IMR-90 (cell line): ENCODE results near the gene RFX6. TPM values are rescaled to one million over a fixed set of nuclear protein-coding genes. Genes with fewer than 3 reads are reported as not detected.

Experiments used
- ATAC-seq: fragments of 200-7000 bp; cut with Tn5 transposase; 2 replicates; pipeline ENCODE4 v1.9.1; 2020; ENCODE audit warnings: low read depth, mild to moderate bottlenecking, moderate library complexity
- BruUV-seq: library from RNA; stranded (reverse); fragments of 400-500 nt; replicated peaks from 2 replicates; lab custom pipeline; 2021; lab: Mats Ljungman, UMichigan
- CTCF ChIA-PET: fragments of 300-600 bp; formaldehyde crosslinking; extraction: SDS; loops from one replicate; lab custom pipeline; 2021; ENCODE audit warnings: antibody characterized with exemption; lab: Yijun Ruan, JAX
- POLR2A ChIA-PET: fragments of 300-600 bp; sonication (Branson Sonifier 250); formaldehyde crosslinking; loops from one replicate; lab custom pipeline; 2022; ENCODE audit warnings: antibody characterized with exemption; ENCODE audit not compliant: unreplicated experiment; lab: Charles Lee
- DNase-seq: peaks from one replicate; pipeline ENCODE4 v3.0.0; 2013
- H2AFZ ChIP-seq: replicated peaks from 2 replicates; pipeline ENCODE3; 2013; ENCODE audit warnings: low read length, mild to moderate bottlenecking; ENCODE audit not compliant: poor library complexity
- H2AK5ac ChIP-seq: 2 replicates; pipeline ENCODE4 v1.6.1; 2013; ENCODE audit warnings: low read depth, low read length, inconsistent platforms
- H2AK9ac ChIP-seq: replicated peaks from 2 replicates; pipeline ENCODE3; 2013; ENCODE audit warnings: mild to moderate bottlenecking, low read depth, low read length, moderate library complexity; ENCODE audit not compliant: poor library complexity
- H2BK120ac ChIP-seq: 2 replicates; pipeline ENCODE4 v1.6.1; 2013; ENCODE audit warnings: low read depth, low read length, inconsistent platforms
- H2BK15ac ChIP-seq: 3 replicates; pipeline ENCODE4 v1.6.1; 2013; ENCODE audit warnings: low read depth, low read length, inconsistent platforms
- H2BK20ac ChIP-seq: 2 replicates; pipeline ENCODE4 v1.6.1; 2013; ENCODE audit warnings: low read depth, mild to moderate bottlenecking, inconsistent platforms, low read length, moderate library complexity
- H2BK5ac ChIP-seq: 2 replicates; pipeline ENCODE4 v1.6.1; 2013; ENCODE audit warnings: mild to moderate bottlenecking, low read depth, low read length, inconsistent platforms; ENCODE audit not compliant: poor library complexity, severe bottlenecking
- H3K14ac ChIP-seq: replicated peaks from 2 replicates; pipeline ENCODE4 v1.6.1; 2013; ENCODE audit warnings: low read depth, low read length, inconsistent platforms
- H3K18ac ChIP-seq: 2 replicates; pipeline ENCODE4 v1.6.1; 2013; ENCODE audit warnings: low read depth, low read length, control low read depth
- H3K23ac ChIP-seq: 2 replicates; pipeline ENCODE4 v1.6.1; 2013; ENCODE audit warnings: low read depth, low read length, inconsistent platforms
- H3K27ac ChIP-seq: 2 replicates; pipeline ENCODE4 v1.5.1; 2013; ENCODE audit warnings: mild to moderate bottlenecking, control low read depth, low read length; ENCODE audit not compliant: insufficient read depth
- H3K27me3 ChIP-seq: 2 replicates; pipeline ENCODE4 v1.6.1; 2013; ENCODE audit warnings: low read length; ENCODE audit not compliant: control insufficient read depth, insufficient read depth
- H3K36me3 ChIP-seq: 2 replicates; pipeline ENCODE4 v1.6.1; 2013; ENCODE audit warnings: low read length, mixed read lengths; ENCODE audit not compliant: control insufficient read depth, insufficient read depth
- H3K4ac ChIP-seq: 2 replicates; pipeline ENCODE4 v1.6.1; 2013; ENCODE audit warnings: low read depth, low read length, inconsistent platforms
- H3K4me1 ChIP-seq: 2 replicates; pipeline ENCODE4 v1.6.1; 2013; ENCODE audit warnings: low read length, mixed read lengths; ENCODE audit not compliant: control insufficient read depth, insufficient read depth
- H3K4me2 ChIP-seq: 2 replicates; pipeline ENCODE4 v1.6.1; 2013; ENCODE audit warnings: low read depth, mild to moderate bottlenecking, control low read depth, low read length, moderate library complexity
- H3K4me3 ChIP-seq: 2 replicates; pipeline ENCODE4 v1.5.1; 2013; ENCODE audit warnings: low read depth, mild to moderate bottlenecking, control low read depth, low read length, moderate library complexity; ENCODE audit not compliant: insufficient read depth
- H3K56ac ChIP-seq: 2 replicates; pipeline ENCODE4 v1.6.1; 2013; ENCODE audit warnings: low read length, inconsistent platforms; ENCODE audit not compliant: insufficient read depth; ENCODE audit errors: extremely low read depth
- H3K79me1 ChIP-seq, 2 experiments: 2 replicates each; pipeline ENCODE4 v1.6.1; 2013; ENCODE audit warnings: low read length in 2 of 2, inconsistent platforms in 1 of 2, low read depth in 1 of 2
- H3K9ac ChIP-seq: 2 replicates; pipeline ENCODE4 v1.6.1; 2013; ENCODE audit warnings: low read depth, low read length, control low read depth
- H3K9me1 ChIP-seq: 2 replicates; pipeline ENCODE4 v1.6.1; 2013; ENCODE audit warnings: low read length, inconsistent platforms; ENCODE audit not compliant: insufficient read depth
- H3K9me3 ChIP-seq: 2 replicates; pipeline ENCODE4 v1.6.1; 2013; ENCODE audit warnings: low read length; ENCODE audit not compliant: control insufficient read depth, insufficient read depth
- H4K20me1 ChIP-seq: 2 replicates; pipeline ENCODE4 v1.6.1; 2013; ENCODE audit warnings: low read length, inconsistent platforms; ENCODE audit not compliant: insufficient read depth
- H4K5ac ChIP-seq: 2 replicates; pipeline ENCODE4 v1.6.1; 2013; ENCODE audit warnings: mild to moderate bottlenecking, low read depth, low read length, control low read depth
- H4K8ac ChIP-seq, 2 experiments: 2 replicates each; pipeline ENCODE4 v1.6.1; 2013; ENCODE audit warnings: low read depth in 2 of 2, low read length in 2 of 2, control low read depth in 1 of 2, inconsistent platforms in 1 of 2
- H4K91ac ChIP-seq: 2 replicates; pipeline ENCODE4 v1.6.1; 2013; ENCODE audit warnings: low read depth, low read length, inconsistent platforms; ENCODE audit not compliant: insufficient read depth
- CHD1 ChIP-seq: IDR thresholded peaks from 2 replicates; pipeline ENCODE4 v1.6.1; 2012; ENCODE audit warnings: low read depth, low read length, improper control_type of control experiment
- MAFK ChIP-seq: IDR thresholded peaks from 2 replicates; pipeline ENCODE4 v1.6.1; 2012; ENCODE audit warnings: low read depth, low read length, improper control_type of control experiment
- USF2 ChIP-seq: fragments of 150-350 bp; IDR thresholded peaks from 2 replicates; pipeline ENCODE4 v1.6.1; 2017; ENCODE audit warnings: mild to moderate bottlenecking, antibody characterized with exemption, low read length, low read depth
- dilution Hi-C: fragments of 300-500 bp; cut with HindIII; formaldehyde crosslinking; loops from one replicate; pipeline ENCODE4 v1.14.3; 2018; ENCODE audit warnings: low sequenced_read_pairs; ENCODE audit not compliant: unreplicated experiment
- in situ Hi-C: fragments of 300-500 bp; cut with MboI; formaldehyde crosslinking; loops from 3 replicates; pipeline ENCODE4 v1.14.3; 2019; ENCODE audit warnings: low sequenced_read_pairs, inconsistent platforms, mixed read lengths
- intact Hi-C: fragments of 100-400 bp; cut with micrococcal nuclease; formaldehyde crosslinking; loops from 2 replicates; pipeline ENCODE4 v1.10.0; 2022
- polyA plus RNA-seq, 3 experiments: library from polyadenylated mRNA; depleted of rRNA; stranded (reverse); fragments of >200 nt; gene quantifications; 2 replicates each; pipeline ENCODE4 v1.2.3, GENCODE V29; 2012; ENCODE audit warnings: low replicate concordance in 1 of 3
- total RNA-seq: library from RNA; depleted of rRNA; stranded (reverse); fragments of >200 nt; gene quantifications from 2 replicates; pipeline ENCODE4 v1.2.3, GENCODE V29; 2012
- TF ChIP-seq, protein P1 (sequence below): fragments of 150-350 bp; IDR thresholded peaks from 2 replicates; pipeline ENCODE4 v1.6.1; 2016; ENCODE audit warnings: low read depth, mild to moderate bottlenecking, low read length, moderate library complexity, borderline replicate concordance
- TF ChIP-seq, protein P2 (sequence below): conservative IDR thresholded peaks from 2 replicates; pipeline ENCODE4 v1.5.1; 2012; ENCODE audit warnings: mild to moderate bottlenecking, low read depth, low read length, improper control_type of control experiment

The RFX6 gene
- total and polyA plus RNA-seq, 2 of the 4 experiments (the other 2 are of a cell fraction), result not detected

DNA sequence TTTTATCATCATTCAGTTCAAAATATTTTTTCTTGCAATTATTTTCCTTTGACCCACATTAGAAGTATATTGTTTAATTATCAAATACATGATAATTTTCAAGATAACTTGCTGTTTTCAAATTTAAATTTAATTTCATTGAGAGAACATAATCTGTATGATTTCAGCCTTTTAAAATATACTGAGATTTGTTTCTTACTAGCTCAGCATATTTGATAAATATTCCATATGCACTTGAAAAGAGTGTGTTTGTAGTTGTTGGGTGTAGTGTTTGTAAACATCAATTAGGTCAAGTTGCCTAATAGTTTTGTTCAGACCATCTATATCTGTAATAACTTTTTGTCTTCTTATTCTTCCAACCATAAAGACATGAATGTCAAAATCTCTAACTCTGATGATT is 19.0 kb upstream of the RFX6 start:
- BruUV-seq, result no TSS peak
- CTCF ChIA-PET, result interaction anchor here (1.3 kb wide), 1 partner anchor 11 kb away, joined by 3 read pairs; no protein-coding TSS in a partner anchor

More for the DNA sequence above, 19.0 kb upstream of the RFX6 start:
- POLR2A ChIA-PET, result no interaction called here
- Histone ChIP-seq H3K9me1 (no peaks in the 10 kb centered on the region), H3K4me3 (no peak overlapping the region), H2AK5ac (no peak overlapping the region), H3K27me3 (no peaks in the 10 kb centered on the region), H2BK20ac (no peak overlapping the region), H2AK9ac (no peak overlapping the region), H4K91ac (no peak overlapping the region), H3K18ac (no peak overlapping the region), H4K8ac (no peak overlapping the region), H2BK120ac (no peak overlapping the region), H3K36me3 (no peaks in the 10 kb centered on the region), H4K20me1 (no peaks in the 10 kb centered on the region), H3K14ac (no peak overlapping the region), H3K4me1 (no peaks in the 10 kb centered on the region), H3K56ac (no peak overlapping the region), H3K27ac (no peak overlapping the region), H4K5ac (no peak overlapping the region), H3K4me2 (no peak overlapping the region), H2BK5ac (no peak overlapping the region), H3K9me3 (no peaks in the 10 kb centered on the region; the same call in 1 of the 2 replicates), H3K79me1 (no peaks in the 10 kb centered on the region), H3K23ac (no peak overlapping the region), H3K9ac (no peak overlapping the region), H2AFZ (no peak overlapping the region), H3K4ac (no peak overlapping the region), H2BK15ac (no peak overlapping the region)
- TF ChIP-seq, protein P1, sequence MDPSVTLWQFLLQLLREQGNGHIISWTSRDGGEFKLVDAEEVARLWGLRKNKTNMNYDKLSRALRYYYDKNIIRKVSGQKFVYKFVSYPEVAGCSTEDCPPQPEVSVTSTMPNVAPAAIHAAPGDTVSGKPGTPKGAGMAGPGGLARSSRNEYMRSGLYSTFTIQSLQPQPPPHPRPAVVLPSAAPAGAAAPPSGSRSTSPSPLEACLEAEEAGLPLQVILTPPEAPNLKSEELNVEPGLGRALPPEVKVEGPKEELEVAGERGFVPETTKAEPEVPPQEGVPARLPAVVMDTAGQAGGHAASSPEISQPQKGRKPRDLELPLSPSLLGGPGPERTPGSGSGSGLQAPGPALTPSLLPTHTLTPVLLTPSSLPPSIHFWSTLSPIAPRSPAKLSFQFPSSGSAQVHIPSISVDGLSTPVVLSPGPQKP, result no peak
- no peak for TF ChIP-seq CHD1
- TF ChIP-seq, protein P2, sequence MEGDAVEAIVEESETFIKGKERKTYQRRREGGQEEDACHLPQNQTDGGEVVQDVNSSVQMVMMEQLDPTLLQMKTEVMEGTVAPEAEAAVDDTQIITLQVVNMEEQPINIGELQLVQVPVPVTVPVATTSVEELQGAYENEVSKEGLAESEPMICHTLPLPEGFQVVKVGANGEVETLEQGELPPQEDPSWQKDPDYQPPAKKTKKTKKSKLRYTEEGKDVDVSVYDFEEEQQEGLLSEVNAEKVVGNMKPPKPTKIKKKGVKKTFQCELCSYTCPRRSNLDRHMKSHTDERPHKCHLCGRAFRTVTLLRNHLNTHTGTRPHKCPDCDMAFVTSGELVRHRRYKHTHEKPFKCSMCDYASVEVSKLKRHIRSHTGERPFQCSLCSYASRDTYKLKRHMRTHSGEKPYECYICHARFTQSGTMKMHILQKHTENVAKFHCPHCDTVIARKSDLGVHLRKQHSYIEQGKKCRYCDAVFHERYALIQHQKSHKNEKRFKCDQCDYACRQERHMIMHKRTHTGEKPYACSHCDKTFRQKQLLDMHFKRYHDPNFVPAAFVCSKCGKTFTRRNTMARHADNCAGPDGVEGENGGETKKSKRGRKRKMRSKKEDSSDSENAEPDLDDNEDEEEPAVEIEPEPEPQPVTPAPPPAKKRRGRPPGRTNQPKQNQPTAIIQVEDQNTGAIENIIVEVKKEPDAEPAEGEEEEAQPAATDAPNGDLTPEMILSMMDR, result no peak
- TF ChIP-seq USF2, result no peak
- TF ChIP-seq MAFK, result 0 out of 2 replicates have a peak, but pooled peaks have one; percentile 3
- ATAC-seq (no peak), DNase-seq (no peak)
- in situ Hi-C loops (no loop called here), dilution Hi-C loops (no loop called here), intact Hi-C loops (no loop called here)
